Effector memory CD4-positive, alpha-beta T cell (primary cell): ENCODE measurements around the gene DGCR6L.
"Not testable (repeated sequence)": the region's sequence is repeated elsewhere in the genome, so short reads cannot be mapped to it uniquely, and the experiment has no call there.

ENCODE experiments used
- DNase-seq, 3 donors: peaks; one replicate each; pipeline ENCODE4 v3.0.0-alpha.2; 2020
- H3K27ac ChIP-seq: 2 replicates; pipeline ENCODE4 v1.7.0; 2013; ENCODE audit warnings: mild to moderate bottlenecking, low read length, moderate library complexity; ENCODE audit not compliant: insufficient read depth, poor library complexity, severe bottlenecking
- H3K27me3 ChIP-seq: replicated peaks from 2 replicates; pipeline ENCODE4 v1.7.0; 2013; ENCODE audit warnings: mild to moderate bottlenecking, low read length; ENCODE audit not compliant: insufficient read depth, control insufficient read depth, poor library complexity, severe bottlenecking
- H3K36me3 ChIP-seq: 2 replicates; pipeline ENCODE4 v1.7.0; 2013; ENCODE audit warnings: mild to moderate bottlenecking, low read length, moderate library complexity; ENCODE audit not compliant: control insufficient read depth, insufficient read depth
- H3K4me1 ChIP-seq: 2 replicates; pipeline ENCODE4 v1.7.0; 2013; ENCODE audit warnings: low read length, mild to moderate bottlenecking; ENCODE audit not compliant: control insufficient read depth, insufficient read depth, poor library complexity, severe bottlenecking
- H3K4me3 ChIP-seq: 2 replicates; pipeline ENCODE4 v1.7.0; 2013; ENCODE audit warnings: low read length, low read depth, mild to moderate bottlenecking; ENCODE audit not compliant: insufficient read depth, poor library complexity, severe bottlenecking
- H3K9me3 ChIP-seq: 2 replicates; pipeline ENCODE4 v1.7.0; 2013; ENCODE audit warnings: mild to moderate bottlenecking, low read length, moderate library complexity; ENCODE audit not compliant: control insufficient read depth

The DGCR6L gene

DNA sequence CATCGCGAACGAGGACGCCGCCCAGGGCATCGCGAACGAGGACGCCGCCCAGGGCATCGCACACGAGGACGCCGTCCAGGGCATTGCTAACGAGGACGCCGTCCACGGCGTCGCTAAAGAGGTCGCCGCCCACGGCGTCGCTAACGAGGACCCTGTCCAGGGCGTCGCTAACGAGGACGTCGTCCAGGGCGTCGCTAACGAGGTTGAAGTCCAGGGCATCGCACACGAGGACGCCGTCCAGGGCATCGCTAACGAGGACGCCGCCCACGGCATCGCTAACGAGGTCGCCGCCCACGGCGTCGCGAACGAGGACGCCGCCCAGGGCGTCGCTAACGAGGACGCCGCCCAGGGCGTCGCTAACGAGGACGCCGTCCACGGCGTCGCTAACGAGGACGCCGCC, 38.1 kb upstream of the DGCR6L start:
- H3K36me3 ChIP-seq, H3K27ac ChIP-seq, H3K9me3 ChIP-seq, H3K4me3 ChIP-seq, DNase-seq, H3K27me3 ChIP-seq, H3K4me1 ChIP-seq: not testable (repeated sequence)

DNA sequence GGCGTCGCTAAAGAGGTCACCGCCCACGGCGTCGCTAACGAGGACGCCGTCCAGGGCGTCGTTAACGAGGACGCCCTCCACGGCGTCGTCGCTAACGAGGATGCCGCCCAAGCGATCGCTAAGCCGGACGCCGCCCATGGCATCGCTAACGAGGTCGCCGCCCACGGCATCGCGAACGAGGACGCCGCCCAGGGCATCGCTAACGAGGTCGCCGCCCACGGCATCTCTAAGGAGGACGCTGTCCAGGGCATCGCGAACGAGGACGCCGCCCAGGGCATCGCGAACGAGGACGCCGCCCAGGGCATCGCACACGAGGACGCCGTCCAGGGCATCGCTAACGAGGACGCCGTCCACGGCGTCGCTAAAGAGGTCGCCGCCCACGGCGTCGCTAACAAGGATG, 37.0 kb upstream of the DGCR6L start:
- not testable (repeated sequence) for H3K27ac ChIP-seq, H3K36me3 ChIP-seq, H3K9me3 ChIP-seq, DNase-seq, H3K4me1 ChIP-seq, H3K27me3 ChIP-seq, H3K4me3 ChIP-seq

DNA sequence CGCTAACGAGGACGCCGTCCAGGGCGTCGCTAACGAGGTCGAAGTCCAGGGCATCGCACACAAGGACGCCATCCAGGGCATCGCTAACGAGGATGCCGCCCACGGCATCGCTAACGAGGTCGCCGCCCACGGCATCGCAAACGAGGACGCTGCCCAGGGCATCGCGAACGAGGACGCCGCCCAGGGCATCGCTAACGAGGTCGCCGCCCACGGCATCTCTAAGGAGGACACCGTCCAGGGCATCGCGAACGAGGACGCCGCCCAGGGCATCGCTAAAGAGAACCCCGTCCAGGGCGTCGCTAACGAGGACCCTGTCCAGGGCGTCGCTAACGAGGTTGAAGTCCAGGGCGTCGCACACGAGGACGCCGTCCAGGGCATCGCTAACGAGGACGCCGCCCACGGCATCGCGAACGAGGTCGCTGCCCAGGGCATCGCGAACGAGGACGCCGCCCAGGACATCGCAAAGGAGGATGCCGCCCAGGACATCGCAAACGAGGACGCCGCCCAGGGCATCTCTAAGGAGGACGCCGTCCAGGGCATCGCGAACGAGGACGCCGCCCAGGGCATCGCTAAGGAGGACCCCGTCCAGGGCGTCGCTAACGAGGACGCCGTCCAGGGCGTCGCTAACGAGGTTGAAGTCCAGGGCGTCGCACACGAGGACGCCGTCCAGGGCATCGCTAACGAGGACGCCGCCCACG, 36.2 kb upstream of the DGCR6L start:
- H3K4me3 ChIP-seq, DNase-seq, H3K27ac ChIP-seq, H3K27me3 ChIP-seq, H3K36me3 ChIP-seq, H3K9me3 ChIP-seq, H3K4me1 ChIP-seq: not testable (repeated sequence)

DNA sequence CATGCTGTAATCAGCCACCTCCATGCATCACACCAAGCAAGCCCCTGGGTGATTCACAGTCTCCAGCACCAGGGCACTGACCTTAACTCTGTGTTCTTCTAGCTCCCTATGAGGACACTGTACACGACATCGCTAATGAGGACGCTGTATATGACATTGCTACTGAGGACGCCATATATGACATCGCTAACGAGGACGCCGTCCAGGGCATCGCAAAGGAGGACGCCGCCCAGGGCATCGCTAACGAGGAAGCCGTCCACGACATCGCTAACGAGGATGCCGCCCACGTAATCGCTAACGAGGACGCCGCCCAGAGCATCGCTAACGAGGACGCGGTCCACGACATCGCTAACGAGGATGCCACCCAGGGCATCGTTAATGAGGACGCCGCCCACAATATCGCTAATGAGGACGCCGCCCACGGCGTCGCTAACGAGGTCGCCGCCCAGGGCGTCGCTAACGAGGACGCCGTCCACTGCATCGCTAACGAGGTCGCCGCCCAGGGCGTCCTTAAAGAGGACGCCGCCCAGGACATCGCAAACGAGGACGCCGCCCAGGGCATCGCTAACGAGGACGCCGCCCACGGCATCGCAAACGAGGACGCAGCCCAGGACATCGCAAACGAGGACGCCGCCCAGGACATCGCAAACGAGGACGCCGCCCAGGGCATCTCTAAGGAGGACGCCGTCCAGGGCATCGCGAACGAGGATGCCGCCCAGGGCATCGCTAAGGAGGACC, 34.5 kb upstream of the DGCR6L start:
- H3K27ac ChIP-seq, result no peak overlapping the region
- H3K4me3 ChIP-seq, result no peak overlapping the region
- H3K27me3 ChIP-seq, result no peaks in the 10 kb centered on the region
- DNase-seq, result no peak
- H3K36me3 ChIP-seq, result no peaks in the 10 kb centered on the region
- no peaks in the 10 kb centered on the region for H3K4me1 ChIP-seq
- H3K9me3 ChIP-seq, result no peaks in the 10 kb centered on the region

DNA sequence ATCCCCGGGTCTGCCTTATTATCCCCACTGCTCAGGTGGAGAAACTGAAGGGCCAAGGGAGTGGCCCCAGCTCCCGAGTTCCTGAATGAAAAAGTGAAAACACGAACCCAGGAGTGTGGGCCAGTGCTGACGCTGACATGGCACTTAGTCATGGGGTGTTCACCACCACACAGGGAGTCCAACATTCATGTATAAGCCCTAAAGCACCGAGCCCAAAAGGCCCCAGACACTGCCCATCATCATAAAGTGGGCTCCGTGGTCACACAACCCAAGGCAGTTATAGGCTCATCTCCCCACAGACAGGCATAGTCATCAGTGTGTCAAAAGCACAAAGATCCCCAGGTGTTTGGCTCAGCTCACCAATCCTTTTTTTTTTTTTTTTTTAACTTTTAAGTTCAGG, 32.7 kb upstream of the DGCR6L start:
- not testable (repeated sequence) for H3K27me3 ChIP-seq, H3K9me3 ChIP-seq, H3K36me3 ChIP-seq, H3K4me3 ChIP-seq, H3K27ac ChIP-seq, H3K4me1 ChIP-seq, DNase-seq

DNA sequence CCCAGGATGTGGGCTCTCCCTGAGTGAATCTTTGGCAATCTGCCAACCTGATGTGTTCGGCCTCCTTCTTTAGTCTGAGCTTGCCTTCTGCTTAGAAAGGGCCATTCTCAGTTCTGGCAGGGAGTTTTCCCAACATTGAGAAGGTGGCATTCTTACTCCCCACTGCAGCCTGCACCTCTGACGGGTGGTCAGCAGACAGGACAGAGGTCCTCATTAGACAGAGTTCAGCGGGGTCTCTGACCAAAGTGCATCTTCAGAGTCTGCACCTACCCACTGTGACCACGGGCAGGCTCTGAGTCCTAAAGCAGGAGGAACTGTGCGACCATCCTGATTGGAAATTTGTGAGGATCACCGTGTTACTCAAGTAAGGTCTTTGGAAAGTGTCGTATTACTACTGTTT, 26.7 kb upstream of the DGCR6L start:
- not testable (repeated sequence) for H3K27ac ChIP-seq, DNase-seq, H3K4me1 ChIP-seq, H3K27me3 ChIP-seq, H3K4me3 ChIP-seq, H3K9me3 ChIP-seq, H3K36me3 ChIP-seq

DNA sequence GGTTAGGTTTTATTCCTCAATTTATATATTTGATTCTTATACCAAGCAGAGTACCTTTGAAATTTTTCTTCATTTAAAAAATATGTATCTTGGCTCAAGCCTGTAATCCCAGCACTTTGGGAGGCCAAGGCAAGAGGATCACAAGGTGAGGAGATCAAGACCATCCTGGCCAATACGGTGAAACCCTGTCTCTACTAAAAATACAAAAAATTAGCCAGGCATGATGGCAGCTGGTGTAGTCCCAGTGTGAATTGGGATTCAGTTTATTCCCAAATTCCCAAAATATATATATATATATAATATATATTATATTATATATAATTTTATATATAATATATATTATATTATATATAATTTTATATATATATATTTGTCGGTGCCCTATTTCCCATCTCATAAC, 18.4 kb upstream of the DGCR6L start:
- H3K9me3 ChIP-seq, H3K4me3 ChIP-seq, H3K27me3 ChIP-seq, H3K36me3 ChIP-seq, H3K4me1 ChIP-seq, H3K27ac ChIP-seq, DNase-seq: not testable (repeated sequence)

DNA sequence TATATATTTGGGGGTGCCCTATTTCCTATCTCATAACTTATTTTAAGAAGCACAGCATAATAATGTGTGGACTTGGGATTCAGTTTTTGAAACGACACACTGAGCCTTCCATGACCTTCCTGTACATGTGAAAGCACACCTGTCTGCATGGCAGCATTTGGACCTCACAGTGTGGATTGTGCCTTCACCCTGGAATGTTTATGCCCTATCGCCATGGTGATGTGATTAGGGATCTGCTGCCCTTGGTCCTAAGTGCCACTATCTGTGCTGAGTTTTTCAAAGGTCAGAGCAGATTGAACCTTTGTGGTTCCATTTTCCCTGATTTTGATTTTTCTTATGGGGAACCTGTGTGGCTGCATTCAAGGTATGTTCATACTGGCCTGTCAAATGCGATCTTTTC, 17.9 kb upstream of the DGCR6L start:
- not testable (repeated sequence) for H3K27me3 ChIP-seq, H3K36me3 ChIP-seq, H3K4me3 ChIP-seq, H3K4me1 ChIP-seq, DNase-seq, H3K9me3 ChIP-seq, H3K27ac ChIP-seq

DNA sequence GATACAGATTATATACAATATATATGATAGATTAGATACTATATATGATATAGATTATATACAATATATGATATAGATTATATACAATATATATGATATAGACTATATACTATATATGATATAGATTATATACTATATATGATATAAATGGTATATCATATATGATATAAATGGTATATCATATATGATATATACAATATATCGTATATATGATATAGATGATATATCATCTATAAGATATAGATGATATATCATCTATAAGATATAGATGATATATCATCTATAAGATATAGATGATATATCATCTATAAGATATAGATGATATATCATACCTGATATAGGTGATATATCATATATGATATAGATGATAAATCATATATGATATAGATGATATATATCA, 16.7 kb upstream of the DGCR6L start:
- H3K27me3 ChIP-seq, H3K4me1 ChIP-seq, DNase-seq, H3K4me3 ChIP-seq, H3K36me3 ChIP-seq, H3K9me3 ChIP-seq, H3K27ac ChIP-seq: not testable (repeated sequence)

DNA sequence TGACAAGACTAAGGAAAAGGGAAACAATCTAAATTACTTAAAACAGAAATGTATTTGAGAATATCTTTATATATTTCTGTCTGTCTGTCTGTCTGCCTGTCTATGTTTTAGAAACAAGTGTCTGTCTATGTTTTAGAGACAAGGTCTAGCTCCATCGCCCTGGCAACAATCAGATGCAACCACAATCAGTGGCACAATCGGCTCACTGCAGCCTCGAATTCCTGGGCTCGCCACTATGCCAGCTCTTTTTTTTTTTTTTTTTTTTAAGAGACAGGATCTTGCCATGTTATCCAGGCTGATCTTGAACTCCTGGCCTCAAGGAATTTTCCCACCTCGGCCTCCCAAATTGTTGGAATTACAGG, 8.7 kb upstream of the DGCR6L start:
- DNase-seq, result peak in 1 of 3 donors; percentile 41
- H3K9me3 ChIP-seq, H3K36me3 ChIP-seq, H3K4me3 ChIP-seq, H3K4me1 ChIP-seq, H3K27me3 ChIP-seq: not testable (repeated sequence)
- peak overlapping the region; percentile 42 for H3K27ac ChIP-seq
